GM12892 (cell line): ENCODE measurements around the gene CDC23.

Source experiments
- POLR2AphosphoS5 ChIP-seq: IDR thresholded peaks from 2 replicates; pipeline ENCODE4 v1.6.1; 2011; ENCODE audit warnings: low read depth, low read length, control low read depth
- TAF1 ChIP-seq: IDR thresholded peaks from 2 replicates; pipeline ENCODE4 v1.6.1; 2011; ENCODE audit warnings: low read depth, mild to moderate bottlenecking, control low read depth, low read length, borderline replicate concordance

- TF ChIP-seq TAF1 (no peak), POLR2AphosphoS5 (no peak)
Measured at GRCh38 chr5:138252944-138253343, 39.8 kb upstream of the CDC23 start.
